Measurements from ENCODE around the gene LIX1L. TPM values are rescaled to one million over a fixed set of nuclear protein-coding genes. Genes with fewer than 3 reads are reported as not detected.

Gene LIX1L
- total and polyA plus RNA-seq, 2 of the 13 experiments (the other 11 are each of a cell fraction or from before 2014, with no cell fraction given) = 8.1 to 24.9 TPM

- no peak for TF ChIP-seq E2F5 (CRISPR knock-in tag; conservative IDR thresholded peaks at IDR 0.05)
- no peak for TF ChIP-seq SNAI1 (CRISPR knock-in tag; IDR thresholded peaks at IDR 0.05; ENCODE audit: borderline replicate concordance)
- TF ChIP-seq ZNF891 (CRISPR knock-in tag; IDR thresholded peaks at IDR 0.05) = peak; percentile 61; the same call in 1 of the 2 replicates
- TF ChIP-seq ZNF598 (CRISPR knock-in tag; IDR thresholded peaks at IDR 0.05; ENCODE audit: borderline replicate concordance) = no peak
- no peak for TF ChIP-seq ZNF790 (CRISPR knock-in tag; IDR thresholded peaks at IDR 0.05; ENCODE audit: borderline replicate concordance)
- no peak for TF ChIP-seq RNF2 (conservative IDR thresholded peaks at IDR 0.05; ENCODE audit: low read depth)
- no peak for TF ChIP-seq TERF1 (CRISPR knock-in tag; IDR thresholded peaks at IDR 0.05)
- TF ChIP-seq PCBP1 (IDR thresholded peaks at IDR 0.05; ENCODE audit: borderline replicate concordance, low read depth, low read length) = 0 out of 2 replicates have a peak, but pooled peaks have one; percentile 32
- no peak for TF ChIP-seq EZH2 (conservative IDR thresholded peaks at IDR 0.05; ENCODE audit: low read depth, low read length)
- no peak; the same call in 1 of the 2 replicates for TF ChIP-seq EEA1 (CRISPR knock-in tag; IDR thresholded peaks at IDR 0.05; ENCODE audit: borderline replicate concordance)
- TF ChIP-seq TAF1 (CRISPR knock-in tag; IDR thresholded peaks at IDR 0.05) = peak; percentile 60; the same call in 1 of the 2 replicates
- 0 out of 2 replicates have a peak, but pooled peaks have one; percentile 52 for TF ChIP-seq CREM (IDR thresholded peaks at IDR 0.05)
- TF ChIP-seq CREM (CRISPR knock-in tag; IDR thresholded peaks at IDR 0.05) = no peak
- TF ChIP-seq SAFB2 (CRISPR knock-in tag; IDR thresholded peaks at IDR 0.05; ENCODE audit: borderline replicate concordance, low read depth) = no peak
- no peak for TF ChIP-seq TSC22D2 (CRISPR knock-in tag; IDR thresholded peaks at IDR 0.05; ENCODE audit: borderline replicate concordance)
- no peak for TF ChIP-seq ZNF549 (CRISPR knock-in tag; IDR thresholded peaks at IDR 0.05)
- no peak for TF ChIP-seq RERE (CRISPR knock-in tag; IDR thresholded peaks at IDR 0.05; ENCODE audit: low read depth)
- peak; percentile 69; the same call in 1 of the 2 replicates for TF ChIP-seq TBX2 (CRISPR knock-in tag; IDR thresholded peaks at IDR 0.05; ENCODE audit: borderline replicate concordance)
Measured at GRCh38 chr1:145960468-145961108, 2.8 kb upstream of the LIX1L start (continued).

Measured in HepG2 (cell line).